Activated CD4-positive, alpha-beta T cell treated with anti-CD3 and anti-CD28 coated beads, Interleukin-2, Interleukin-6, amounts not matched to agents 100 ng/mL and 50 ng/mL, durations not matched to agents 16 hours and 8 hours (primary cell): ENCODE measurements around the gene ZBTB25.

Experiments
- DNase-seq: peaks from one replicate; pipeline ENCODE4 v3.0.0-alpha.2; 2020

The ZBTB25 gene

GRCh38 chr14:64474698-64475097 is 28.9 kb downstream of the ZBTB25 start:
- DNase-seq: no peak

DNA sequence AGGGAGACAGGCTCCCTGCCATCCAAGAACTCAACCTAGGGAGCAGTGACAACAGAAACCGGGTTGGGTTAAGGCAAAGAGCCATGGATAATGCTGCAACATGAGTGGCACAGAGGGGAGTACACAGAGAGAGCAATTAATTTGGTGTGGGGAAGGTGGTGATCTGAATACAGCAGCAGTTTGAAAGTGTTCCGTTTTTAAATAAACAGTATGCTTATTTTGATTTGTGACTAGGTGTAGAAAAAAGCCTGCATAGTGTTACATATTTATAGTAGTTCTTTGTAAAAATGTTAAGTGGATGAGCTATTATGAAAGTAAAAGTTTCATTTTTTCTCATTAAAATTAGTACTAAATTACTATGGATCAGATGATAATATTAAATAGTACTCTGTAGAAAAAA is 29.6 kb downstream of the ZBTB25 start:
- DNase-seq: no peak

DNA sequence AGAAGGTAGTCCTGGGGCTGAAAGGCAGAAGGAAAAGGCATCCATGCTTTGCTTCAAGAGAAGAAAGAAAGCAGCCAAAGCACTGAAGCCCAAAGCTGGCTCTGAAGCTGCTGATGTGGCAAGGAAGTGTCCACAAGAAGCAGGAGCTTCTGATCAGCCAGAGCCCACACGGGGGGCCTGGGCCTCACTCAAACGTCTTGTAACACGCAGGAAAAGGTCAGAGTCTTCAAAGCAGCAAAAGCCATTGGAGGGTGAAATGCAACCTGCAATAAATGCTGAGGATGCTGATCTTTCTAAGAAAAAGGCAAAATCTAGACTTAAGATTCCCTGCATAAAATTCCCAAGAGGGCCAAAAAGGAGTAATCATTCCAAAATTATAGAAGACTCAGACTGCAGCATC is 35.2 kb downstream of the ZBTB25 start:
- no peak for DNase-seq

DNA sequence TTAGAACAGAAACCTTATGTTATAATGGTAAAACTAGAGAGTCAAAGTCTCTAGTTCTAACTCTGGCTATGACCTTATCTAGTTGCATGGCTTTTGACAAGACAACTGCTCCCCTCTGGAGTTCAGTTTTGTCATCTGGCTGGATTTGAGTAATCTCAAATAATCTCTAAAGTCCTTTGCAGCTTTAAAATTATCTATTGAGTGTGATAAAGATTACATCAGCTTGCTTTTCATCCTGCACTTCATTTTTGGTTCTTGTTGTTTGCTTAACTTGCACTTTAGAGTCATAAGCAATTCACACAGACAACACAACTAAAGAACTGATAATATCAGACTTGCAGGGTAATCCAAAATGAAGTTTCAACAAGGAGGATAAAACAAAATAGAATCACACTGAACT is 36.1 kb downstream of the ZBTB25 start:
- no peak for DNase-seq

DNA sequence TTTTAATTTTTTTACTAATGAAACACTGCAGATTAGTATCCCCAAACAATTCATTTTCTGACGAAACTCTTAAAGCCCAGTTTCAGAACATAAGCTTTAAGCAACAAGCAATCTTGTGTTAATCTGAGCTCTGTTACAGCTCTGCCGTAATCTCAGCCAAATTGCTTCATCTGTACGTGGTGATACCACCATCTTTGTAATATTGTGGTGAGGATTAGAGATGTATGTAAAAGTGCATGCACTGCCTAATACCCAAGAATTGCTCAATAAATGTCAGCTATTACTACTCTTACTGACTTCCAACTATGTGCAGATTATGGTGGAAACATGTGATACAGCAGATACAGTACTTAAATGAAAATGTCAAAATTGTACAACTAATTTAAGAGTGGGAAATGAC is 36.5 kb downstream of the ZBTB25 start:
- DNase-seq: no peak

DNA sequence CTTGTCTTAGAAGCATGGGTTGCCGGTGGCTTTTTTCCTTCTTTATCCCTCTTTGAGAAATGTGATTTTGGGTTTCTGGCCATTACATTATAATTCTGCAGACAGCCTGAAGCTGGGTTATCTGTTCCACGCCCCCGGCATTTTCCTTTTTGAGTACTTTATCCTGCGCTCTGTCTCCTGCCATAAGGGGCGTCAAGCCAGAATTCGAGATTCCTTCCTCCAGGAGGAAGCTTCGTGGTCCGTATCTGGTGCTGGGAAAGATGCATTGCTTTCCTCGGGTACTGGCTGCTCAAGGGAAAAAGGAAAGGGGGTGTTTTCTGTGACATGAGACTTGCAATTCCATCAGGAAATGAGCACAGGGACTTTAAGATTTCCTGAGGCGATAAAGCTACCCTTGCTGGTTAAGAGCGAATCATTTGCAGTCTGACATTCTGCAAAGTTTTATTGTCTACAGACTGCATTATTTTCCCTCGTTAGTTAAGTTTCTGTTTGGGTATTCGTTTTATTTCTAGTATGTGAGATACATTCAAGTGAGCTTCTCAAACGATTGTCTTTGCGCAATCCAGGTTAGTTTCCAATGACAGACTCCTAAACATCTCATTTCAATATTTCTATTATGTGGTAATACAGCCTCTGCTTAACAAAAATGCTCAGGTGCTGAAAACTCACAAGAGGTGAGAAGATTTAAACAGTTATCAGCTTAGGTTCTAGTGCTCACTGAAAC is 37.6 kb downstream of the ZBTB25 start:
- DNase-seq: no peak

GRCh38 chr14:64465191-64465822 is 38.3 kb downstream of the ZBTB25 start, which contains the start of gene AKAP5:
Gene AKAP5, plus strand, starts transcription at chr14:64465499. Its CDS starts 2,896 bp downstream, at chr14:64468395.
- peak; percentile 67 for DNase-seq

- no peak for DNase-seq
These were observed 39.0 kb downstream of the ZBTB25 start for GRCh38 chr14:64464651-64465050.

GRCh38 chr14:64463873-64464272 is 39.8 kb downstream of the ZBTB25 start:
- DNase-seq: no peak

DNA sequence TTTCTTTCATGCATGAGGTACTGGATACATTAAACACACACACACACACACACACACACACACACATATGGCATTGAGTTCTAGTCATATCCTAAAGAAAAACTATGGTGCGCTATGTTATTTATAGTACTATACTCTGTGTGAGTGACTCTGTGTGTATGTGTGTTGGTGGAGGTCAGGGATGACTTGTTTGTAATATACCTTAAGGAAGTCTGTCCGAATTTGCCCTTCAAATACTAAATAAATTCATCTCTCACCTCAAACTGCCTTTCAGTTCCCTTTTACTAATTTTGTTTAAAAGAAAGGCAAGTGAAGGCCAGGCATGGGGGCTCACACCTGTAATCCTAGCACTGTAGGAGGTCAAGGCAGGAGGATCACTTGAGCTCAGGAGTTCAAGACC is 40.4 kb downstream of the ZBTB25 start:
- DNase-seq: no peak

DNA sequence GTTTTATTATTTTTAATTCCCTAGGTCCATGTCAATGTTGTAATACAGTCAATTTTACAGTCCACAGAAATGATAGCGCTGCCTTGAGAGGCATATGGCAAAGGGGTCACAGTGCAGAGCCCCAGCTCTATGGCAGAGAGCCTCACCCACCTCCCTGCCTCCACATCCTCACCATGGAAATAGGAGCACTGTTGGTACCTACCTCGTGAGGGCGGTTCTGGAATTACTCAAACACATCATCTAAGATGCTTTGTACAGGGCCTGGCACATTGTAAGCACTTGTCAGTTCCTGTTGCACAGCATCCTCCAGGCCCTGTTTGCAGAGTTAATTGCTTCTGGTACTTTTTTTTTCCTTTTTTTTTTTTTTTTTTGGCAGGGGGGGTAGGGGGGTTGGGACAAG is 42.4 kb downstream of the ZBTB25 start:
- DNase-seq: no peak

DNA sequence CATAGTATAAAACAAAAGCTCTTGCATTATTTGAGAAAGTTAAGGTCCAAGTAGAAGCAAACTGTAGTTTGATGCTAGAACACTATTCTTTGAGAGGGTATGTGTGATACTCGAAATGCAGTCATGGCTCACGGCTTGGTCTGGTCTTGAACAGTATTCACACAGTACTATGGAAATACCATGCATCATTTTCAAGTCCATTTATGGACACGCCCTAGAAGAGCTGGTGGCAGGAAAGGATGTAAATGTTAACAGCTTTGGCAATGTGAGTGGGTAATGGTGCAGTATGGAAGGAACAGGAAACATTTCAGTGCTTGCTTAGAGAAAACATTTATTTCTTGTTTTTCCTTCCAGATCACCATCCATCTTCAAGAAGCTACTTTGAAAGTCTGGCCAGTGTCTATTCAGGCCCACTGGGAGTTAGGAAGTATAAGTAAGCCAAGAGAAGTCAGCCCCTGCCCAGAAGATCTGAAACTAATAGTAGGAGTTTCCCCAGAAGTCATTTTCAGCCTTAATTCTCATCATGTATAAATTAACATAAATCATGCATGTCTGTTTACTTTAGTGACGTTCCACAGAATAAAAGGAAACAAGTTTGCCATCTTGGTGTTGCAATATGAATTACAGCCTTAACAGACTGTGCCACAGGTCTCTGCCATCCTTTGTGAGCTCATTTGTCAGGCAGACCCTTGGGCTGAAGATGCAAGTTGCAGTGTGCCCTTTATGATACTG is 44.1 kb downstream of the ZBTB25 start:
- no peak for DNase-seq

DNA sequence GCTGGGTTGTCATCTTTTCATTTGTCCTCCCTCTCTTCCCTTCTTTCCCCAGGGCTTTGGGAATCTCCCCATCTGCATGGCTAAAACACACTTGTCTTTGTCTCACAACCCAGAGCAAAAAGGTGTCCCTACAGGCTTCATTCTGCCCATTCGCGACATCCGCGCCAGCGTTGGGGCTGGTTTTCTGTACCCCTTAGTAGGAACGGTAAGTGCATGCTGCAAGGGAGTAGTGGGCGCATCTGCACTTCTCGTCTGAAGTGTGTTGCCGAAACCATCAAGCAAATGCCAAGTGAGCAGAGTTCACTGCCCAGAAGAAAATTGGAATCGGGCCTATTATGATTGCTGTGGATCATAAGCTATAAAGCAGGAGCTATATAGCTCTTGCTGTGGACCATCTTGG is 49.0 kb downstream of the ZBTB25 start:
- no peak for DNase-seq

GRCh38 chr14:64450255-64450654 is 53.4 kb downstream of the ZBTB25 start:
- no peak for DNase-seq

GRCh38 chr14:64447876-64448670 is 55.6 kb downstream of the ZBTB25 start:
- no peak for DNase-seq

GRCh38 chr14:64444984-64445845 is 58.4 kb downstream of the ZBTB25 start:
- DNase-seq: peak; percentile 79

- no peak for DNase-seq
These were observed 59.5 kb downstream of the ZBTB25 start for GRCh38 chr14:64444140-64444539.

- DNase-seq: no peak
These were observed 61.2 kb downstream of the ZBTB25 start for GRCh38 chr14:64442300-64442988.

DNA sequence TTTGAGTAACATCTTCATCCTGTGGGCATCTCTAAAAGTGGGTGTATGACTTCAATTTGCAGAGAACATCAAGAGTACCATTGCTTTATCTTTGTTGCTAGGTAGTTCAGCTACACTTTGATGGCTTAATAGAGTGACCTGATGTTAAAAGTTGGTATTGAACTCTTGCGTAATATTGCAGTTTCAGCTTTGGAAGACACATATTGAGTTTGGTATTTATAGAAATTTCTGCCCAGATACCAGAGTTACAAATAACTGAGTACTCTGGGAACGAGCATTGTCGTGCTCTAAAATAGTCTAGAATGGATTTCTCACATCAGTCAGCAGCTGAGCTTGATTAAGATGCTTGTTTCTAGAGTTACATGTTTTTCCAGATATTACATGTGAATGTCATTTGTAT is 63.1 kb downstream of the ZBTB25 start:
- no peak for DNase-seq

GRCh38 chr14:64439141-64439540 is 64.5 kb downstream of the ZBTB25 start:
- DNase-seq: no peak

DNA sequence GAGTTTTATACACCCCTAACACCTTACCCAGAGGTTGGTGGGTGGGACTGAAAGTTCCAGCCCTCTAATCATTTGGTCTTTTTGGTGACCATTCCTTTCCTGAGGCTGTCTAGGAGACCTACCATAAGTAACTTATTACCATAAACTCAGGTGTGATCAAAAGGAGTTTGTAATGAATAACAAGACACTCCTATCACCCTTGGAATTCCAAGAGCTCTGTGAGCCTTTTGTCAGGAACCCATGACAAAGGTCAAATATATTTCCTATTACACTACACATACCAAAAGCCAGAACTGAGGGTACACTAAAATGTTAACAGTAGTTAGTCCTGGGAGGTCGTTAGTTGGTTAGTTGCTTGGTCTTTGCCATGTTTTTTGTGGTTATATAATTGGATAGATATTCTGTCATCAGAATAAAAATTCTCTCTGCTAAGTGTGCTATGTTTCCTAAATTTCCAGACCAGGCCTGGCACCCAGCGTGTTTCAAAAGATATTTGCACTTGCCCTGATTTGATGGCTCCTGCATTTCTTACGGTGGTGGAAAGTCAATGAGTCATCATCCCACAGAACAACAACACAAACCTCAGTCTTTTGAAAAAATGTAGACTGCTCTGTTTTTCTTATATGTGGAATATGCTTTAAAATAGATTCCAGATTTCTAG is 65.3 kb downstream of the ZBTB25 start:
- DNase-seq: peak; percentile 21
